ENCODE data around the gene WDR70.

GRCh38 chr5:37628876-37629275, 249.8 kb downstream of the WDR70 start:
- TF ChIP-seq, protein P1, sequence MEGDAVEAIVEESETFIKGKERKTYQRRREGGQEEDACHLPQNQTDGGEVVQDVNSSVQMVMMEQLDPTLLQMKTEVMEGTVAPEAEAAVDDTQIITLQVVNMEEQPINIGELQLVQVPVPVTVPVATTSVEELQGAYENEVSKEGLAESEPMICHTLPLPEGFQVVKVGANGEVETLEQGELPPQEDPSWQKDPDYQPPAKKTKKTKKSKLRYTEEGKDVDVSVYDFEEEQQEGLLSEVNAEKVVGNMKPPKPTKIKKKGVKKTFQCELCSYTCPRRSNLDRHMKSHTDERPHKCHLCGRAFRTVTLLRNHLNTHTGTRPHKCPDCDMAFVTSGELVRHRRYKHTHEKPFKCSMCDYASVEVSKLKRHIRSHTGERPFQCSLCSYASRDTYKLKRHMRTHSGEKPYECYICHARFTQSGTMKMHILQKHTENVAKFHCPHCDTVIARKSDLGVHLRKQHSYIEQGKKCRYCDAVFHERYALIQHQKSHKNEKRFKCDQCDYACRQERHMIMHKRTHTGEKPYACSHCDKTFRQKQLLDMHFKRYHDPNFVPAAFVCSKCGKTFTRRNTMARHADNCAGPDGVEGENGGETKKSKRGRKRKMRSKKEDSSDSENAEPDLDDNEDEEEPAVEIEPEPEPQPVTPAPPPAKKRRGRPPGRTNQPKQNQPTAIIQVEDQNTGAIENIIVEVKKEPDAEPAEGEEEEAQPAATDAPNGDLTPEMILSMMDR (IDR thresholded peaks at IDR 0.05), result no peak
- no peak for TF ChIP-seq POLR2A (IDR thresholded peaks at IDR 0.05)
